B cell (primary cell): ENCODE results near the gene RAB39A. TPM values are rescaled to one million over a fixed set of nuclear protein-coding genes. Genes with fewer than 3 reads are reported as not detected.

Experiments
- ATAC-seq: fragments of 200-7000 bp; cut with Tn5 transposase; one replicate; pipeline ENCODE4 v1.10.0; 2021; ENCODE audit warnings: low read depth, mild to moderate bottlenecking, moderate number of reproducible peaks, moderate library complexity
- CTCF ChIA-PET: fragments of 350-600 bp; sonication (Branson Sonifier 250); formaldehyde crosslinking; loops from one replicate; lab custom pipeline; 2021; ENCODE audit warnings: antibody characterized with exemption, inconsistent platforms; lab: Charles Lee
- POLR2A ChIA-PET: fragments of 350-600 bp; sonication (Branson Sonifier 250); formaldehyde crosslinking; loops from one replicate; lab custom pipeline; 2021; ENCODE audit warnings: antibody characterized with exemption; lab: Charles Lee
- DNase-seq: peaks from one replicate; pipeline ENCODE4 v3.0.0; 2013
- H2AFZ ChIP-seq: 2 replicates; pipeline ENCODE4 v1.6.1; 2012; ENCODE audit warnings: mild to moderate bottlenecking, low read depth, low read length; ENCODE audit not compliant: insufficient read depth, poor library complexity, severe bottlenecking
- H3K27ac ChIP-seq, 2 donors: 1 replicate in 1 of 2; 2 replicates in 1 of 2; pipeline ENCODE4 v1.5.1; 2012 to 2013; ENCODE audit warnings: low read length in 2 of 2, mild to moderate bottlenecking in 2 of 2, moderate library complexity in 1 of 2
- H3K27me3 ChIP-seq, 4 experiments: fragments of 200-600 bp in 1 of 4; sonication (generic) in 1 of 4; replicated peaks in 1 of 4; 1 replicate in 2 of 4; 2 replicates in 2 of 4; pipeline versions ENCODE4 v1.6.1 to v1.7.0; 2013 to 2016; ENCODE audit warnings: low read length in 3 of 4, mild to moderate bottlenecking in 2 of 4, mixed read lengths in 1 of 4, moderate library complexity in 1 of 4; ENCODE audit not compliant: insufficient read depth in 4 of 4, control insufficient read depth in 3 of 4; ENCODE audit errors: control extremely low read depth in 1 of 4
- H3K36me3 ChIP-seq, 2 experiments: replicated peaks in 1 of 2; 1 replicate in 1 of 2; 2 replicates in 1 of 2; pipeline versions ENCODE4 v1.6.1 to v1.7.1; 2013; ENCODE audit warnings: low read length in 1 of 2; ENCODE audit not compliant: insufficient read depth in 2 of 2, control insufficient read depth in 1 of 2; ENCODE audit errors: control extremely low read depth in 1 of 2, extremely low read depth in 1 of 2
- H3K4me1 ChIP-seq, 2 donors: fragments of 200-600 bp in 1 of 2; sonication (generic) in 1 of 2; 1 replicate in 1 of 2; 2 replicates in 1 of 2; pipeline versions ENCODE4 v1.5.1 to v1.6.1; 2013 to 2017; ENCODE audit warnings: low read length in 2 of 2; ENCODE audit not compliant: control insufficient read depth in 2 of 2, insufficient read depth in 2 of 2
- H3K4me2 ChIP-seq: replicated peaks from 2 replicates; pipeline ENCODE3; 2012; ENCODE audit warnings: mild to moderate bottlenecking, low read depth, low read length; ENCODE audit not compliant: poor library complexity, severe bottlenecking
- H3K4me3 ChIP-seq, 5 experiments: fragments of 200-600 bp in 1 of 5; sonication (generic) in 1 of 5; 1 replicate in 3 of 5; 2 replicates in 2 of 5; pipeline versions ENCODE4 v1.5.1 to v1.7.0; 2011 to 2016; ENCODE audit warnings: low read length in 4 of 5, mild to moderate bottlenecking in 4 of 5, low read depth in 2 of 5, control low read depth in 1 of 5, moderate library complexity in 1 of 5; ENCODE audit not compliant: insufficient read depth in 1 of 5; ENCODE audit errors: control extremely low read depth in 1 of 5, extremely low read depth in 1 of 5
- H3K79me2 ChIP-seq: fragments of 200-600 bp; sonication (generic); one replicate; pipeline ENCODE4 v1.6.0; 2016; ENCODE audit warnings: low read length; ENCODE audit not compliant: control insufficient read depth, insufficient read depth
- H3K9ac ChIP-seq: fragments of 200-600 bp; sonication (generic); 2 replicates; pipeline ENCODE4 v1.6.1; 2017; ENCODE audit warnings: mild to moderate bottlenecking, low read length, moderate library complexity
- H3K9me3 ChIP-seq, 3 donors: one replicate each; pipeline versions ENCODE4 v1.6.1 to v1.7.1; 2013; ENCODE audit warnings: low read length in 2 of 3; ENCODE audit not compliant: control insufficient read depth in 2 of 3, insufficient read depth in 1 of 3; ENCODE audit errors: control extremely low read depth in 1 of 3
- H4K20me1 ChIP-seq: 2 replicates; pipeline ENCODE4 v1.6.0; 2012; ENCODE audit warnings: mild to moderate bottlenecking, low read length; ENCODE audit not compliant: insufficient read depth, control insufficient read depth, poor library complexity, severe bottlenecking
- H3K27ac Mint-ChIP-seq: one replicate; pipeline ENCODE4 v1.8.0; 2021; ENCODE audit warnings: mixed read lengths
- H3K27me3 Mint-ChIP-seq: one replicate; pipeline ENCODE4 v1.8.0; 2021; ENCODE audit warnings: mixed read lengths
- H3K4me1 Mint-ChIP-seq: one replicate; pipeline ENCODE4 v1.8.0; 2021; ENCODE audit warnings: mixed read lengths
- H3K4me3 Mint-ChIP-seq: one replicate; pipeline ENCODE4 v1.8.0; 2021; ENCODE audit warnings: mixed read lengths
- H3K9me3 Mint-ChIP-seq: one replicate; pipeline ENCODE4 v1.8.0; 2022; ENCODE audit warnings: mixed read lengths; ENCODE audit not compliant: insufficient read depth
- CTCF ChIP-seq: fragments of 200-600 bp; IDR thresholded peaks from one replicate; pipeline ENCODE4 v1.8.0; 2022; ENCODE audit warnings: antibody characterized with exemption, mild to moderate bottlenecking
- EZH2 ChIP-seq: IDR thresholded peaks from 2 replicates; pipeline ENCODE4 v1.6.1; 2012; ENCODE audit warnings: borderline replicate concordance, low read depth, mild to moderate bottlenecking, moderate library complexity, low read length; ENCODE audit not compliant: insufficient read depth, poor library complexity, severe bottlenecking
- WGBS: methylation state at CpG from one replicate; pipeline ENCODE4 v1.1.5; 2013; ENCODE audit warnings: missing lambda C conversion rate; ENCODE audit not compliant: insufficient coverage; 5-methylcytosine and 5-hydroxymethylcytosine counted together
- intact Hi-C: fragments of 100-400 bp; cut with micrococcal nuclease; formaldehyde crosslinking; loops from one replicate; pipeline ENCODE4 v1.10.0; 2022
- polyA plus RNA-seq: library from polyadenylated mRNA; depleted of rRNA; stranded (reverse); fragments of >200 nt; gene quantifications from 2 replicates; pipeline ENCODE4 v1.2.3, GENCODE V29; 2012
- total RNA-seq, 2 donors: library from RNA; stranded (reverse); fragments of 120-200 nt in 1 of 2; gene quantifications; 1 replicate in 1 of 2; 2 replicates in 1 of 2; pipeline versions ENCODE4 v1.2.3 to v1.2.4, GENCODE V29; 2013 to 2022

The RAB39A gene
- total and polyA plus RNA-seq, 2 donors (not counting 1 experiment from before 2014, with no cell fraction given), result 1.3 to 2.4 TPM

GRCh38 chr11:107951155-107951554 lies 22.9 kb downstream of the RAB39A start:
- H3K4me1 Mint-ChIP-seq, result no peaks in the 10 kb centered on the region
- Histone ChIP-seq H3K27ac (no peak overlapping the region), H3K4me3 (no peak overlapping the region), H2AFZ (no peak overlapping the region), H3K27me3 (no peaks in the 10 kb centered on the region), H3K36me3 (no peaks in the 10 kb centered on the region), H3K9me3 (no peaks in the 10 kb centered on the region), H4K20me1 (no peaks in the 10 kb centered on the region), H3K9ac (no peak overlapping the region), H3K4me2 (no peak overlapping the region), H3K79me2 (no peaks in the 10 kb centered on the region), H3K4me1 (no peaks in the 10 kb centered on the region)
- H3K9me3 Mint-ChIP-seq, result no peaks in the 10 kb centered on the region
- no peaks in the 10 kb centered on the region for H3K27me3 Mint-ChIP-seq
- no peak overlapping the region for H3K4me3 Mint-ChIP-seq
- no peak for DNase-seq
- H3K27ac Mint-ChIP-seq, result no peak overlapping the region
- ChIA-PET CTCF (no interaction called here), POLR2A (no interaction called here)
- TF ChIP-seq EZH2, result no peak
- no peak for TF ChIP-seq CTCF
- intact Hi-C loops, result no loop called here
- ATAC-seq, result no peak

- H3K27me3 ChIP-seq, result no peaks in the 10 kb centered on the region
- ATAC-seq (no peak), DNase-seq (no peak)
- Mint-ChIP-seq H3K27ac (no peak overlapping the region), H3K4me1 (peaks cover 2% of the 10 kb centered on the region), H3K27me3 (no peaks in the 10 kb centered on the region), H3K4me3 (no peak overlapping the region), H3K9me3 (no peaks in the 10 kb centered on the region)
- no peaks in the 10 kb centered on the region for H3K9me3 ChIP-seq
- no peak overlapping the region for H2AFZ ChIP-seq
- no peaks in the 10 kb centered on the region for H3K36me3 ChIP-seq
- 100% methylated on average over 2 of the region's 3 CpGs for WGBS
- no peaks in the 10 kb centered on the region for H4K20me1 ChIP-seq
- H3K79me2 ChIP-seq, result no peaks in the 10 kb centered on the region
- no peak overlapping the region for H3K9ac ChIP-seq
- no peak overlapping the region for H3K4me3 ChIP-seq
- no peak overlapping the region for H3K27ac ChIP-seq
- CTCF ChIA-PET, result interaction anchor here (0.5 kb wide), 1 partner anchor 1174 kb away, joined by 3 read pairs; no protein-coding TSS in a partner anchor
- POLR2A ChIA-PET, result no interaction called here
- no peaks in the 10 kb centered on the region for H3K4me1 ChIP-seq
- H3K4me2 ChIP-seq, result no peak overlapping the region
- intact Hi-C loops, result no loop called here
- TF ChIP-seq EZH2 (no peak), CTCF (no peak)
Measured at GRCh38 chr11:107953446-107953845, 25.2 kb downstream of the RAB39A start.
